Measurements from ENCODE around the gene ZNF701. TPM values are rescaled to one million over a fixed set of nuclear protein-coding genes. Genes with fewer than 3 reads are reported as not detected.
"Not testable (repeated sequence)": the region's sequence is repeated elsewhere in the genome, so short reads cannot be mapped to it uniquely, and the experiment has no call there.

Gene ZNF701
- total and polyA plus RNA-seq, 2 of the 8 experiments (the other 6 are each of a cell fraction or from before 2014, with no cell fraction given): 4.9 to 18.7 TPM

DNA sequence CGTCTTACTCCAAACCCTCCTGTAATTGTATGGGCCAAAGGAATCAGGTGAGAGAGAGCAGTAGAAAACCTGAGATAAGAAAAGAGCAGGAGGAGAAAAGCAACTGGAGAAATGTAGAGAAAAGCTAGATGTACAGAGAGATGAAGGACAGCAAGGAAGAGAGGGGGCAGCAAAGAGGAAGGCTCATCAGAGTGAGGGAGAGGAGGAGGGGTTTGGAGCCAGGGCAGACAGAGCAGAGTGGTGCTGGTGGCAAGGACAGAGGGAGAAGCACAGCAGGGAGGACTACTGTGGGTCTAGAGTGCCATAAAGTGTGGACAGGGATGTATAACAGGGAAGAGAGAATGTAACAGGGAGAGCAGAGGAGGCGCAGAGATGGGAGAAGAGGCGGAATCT is 31.9 kb downstream of the ZNF701 start:
- DNase-seq (ENCODE audit: low read depth in 1 of 2, low spot score in 2 of 2); H4K5ac ChIP-seq (ENCODE audit: insufficient read length, low read depth, low read length); H3K27me3 ChIP-seq (replicated peaks in 1 of 4; ENCODE audit: control insufficient read depth in 3 of 4, extremely low read depth in 1 of 4, insufficient read depth in 3 of 4, low read length in 3 of 4); H4K91ac ChIP-seq (replicated peaks; ENCODE audit: insufficient read length, low read length); H3K18ac ChIP-seq (ENCODE audit: extremely low read depth, low read length); H3K79me1 ChIP-seq (ENCODE audit: low read depth, low read length); H3K36me3 ChIP-seq (ENCODE audit: control insufficient read depth in 2 of 4, insufficient read depth in 4 of 4, low read length in 3 of 4); H3K4me1 ChIP-seq (replicated peaks in 1 of 4; ENCODE audit: control insufficient read depth in 3 of 4, insufficient read depth in 4 of 4, low read length in 3 of 4); H2BK12ac ChIP-seq (ENCODE audit: low read depth, low read length); H3K14ac ChIP-seq (ENCODE audit: insufficient read length); H3K23me2 ChIP-seq (ENCODE audit: low read depth, low read length); H2BK5ac ChIP-seq (ENCODE audit: low read depth, low read length); H2BK120ac ChIP-seq (replicated peaks; ENCODE audit: low read depth, low read length); H3K9me3 ChIP-seq (ENCODE audit: insufficient read depth in 2 of 2, low read depth in 1 of 2, low read length in 1 of 2); H3K79me2 ChIP-seq (ENCODE audit: control insufficient read depth in 1 of 2, insufficient read depth in 2 of 2, low read length in 2 of 2); H3K9ac ChIP-seq (replicated peaks in 1 of 4; ENCODE audit: extremely low read depth in 1 of 4, low read depth in 3 of 4, low read length in 3 of 4); H3K56ac ChIP-seq (replicated peaks; ENCODE audit: insufficient read length, low read depth, low read length); H3K27ac ChIP-seq (ENCODE audit: low read depth, low read length); H2BK15ac ChIP-seq (ENCODE audit: low read length); H3K23ac ChIP-seq (ENCODE audit: insufficient read length); H2AK5ac ChIP-seq (ENCODE audit: low read depth, low read length); H4K8ac ChIP-seq (ENCODE audit: extremely low read depth, insufficient read depth, low read length); H3K4ac ChIP-seq (replicated peaks; ENCODE audit: insufficient read length, low read depth, low read length); FAIRE-seq; H4K20me1 ChIP-seq (replicated peaks in 1 of 2; ENCODE audit: control insufficient read depth in 1 of 2, insufficient read depth in 2 of 2, low read length in 2 of 2); H2BK20ac ChIP-seq (ENCODE audit: low read length); H2AFZ ChIP-seq (ENCODE audit: low read length): not testable (repeated sequence)
- 68% methylated on average over 3 of the region's 3 CpGs; no CpG with 5 or more reads in 1 of the 2 experiments for WGBS, 2 experiments (ENCODE audit: extremely low coverage in 1 of 2, insufficient coverage in 1 of 2, insufficient read length in 1 of 2, insufficient replicate concordance in 2 of 2, low coverage in 1 of 2, low lambda C conversion rate in 2 of 2, missing lambda C conversion rate in 1 of 2)
- ChIA-PET POLR2A (ENCODE audit: partially characterized antibody) (interaction anchor here (0.6 to 1.3 kb wide), 4 partner anchors 11 to 298 kb away, joined by 3 to 4 read pairs (median 3); no protein-coding TSS in a partner anchor), CTCF (ENCODE audit: partially characterized antibody) (interaction anchor here (0.6 to 1.9 kb wide), 9 partner anchors 7 to 338 kb away, joined by 3 to 7 read pairs (median 3); no protein-coding TSS in a partner anchor)
- H3K4me3 ChIP-seq (ENCODE audit: extremely low read depth in 1 of 4, insufficient read depth in 2 of 4, low read depth in 3 of 4, low read length in 4 of 4): peak overlapping the region; percentile 65 to 91 (median 81)
- peak in 1 of 2 experiments; percentile 7; a peak in 1 of 4 replicates for TF ChIP-seq RAD21 (IDR thresholded peaks at IDR 0.05 in 1 of 2, conservative IDR thresholded peaks at IDR 0.05 in 1 of 2; ENCODE audit: low read depth in 2 of 2, low read length in 2 of 2)
- TF ChIP-seq, protein P1, sequence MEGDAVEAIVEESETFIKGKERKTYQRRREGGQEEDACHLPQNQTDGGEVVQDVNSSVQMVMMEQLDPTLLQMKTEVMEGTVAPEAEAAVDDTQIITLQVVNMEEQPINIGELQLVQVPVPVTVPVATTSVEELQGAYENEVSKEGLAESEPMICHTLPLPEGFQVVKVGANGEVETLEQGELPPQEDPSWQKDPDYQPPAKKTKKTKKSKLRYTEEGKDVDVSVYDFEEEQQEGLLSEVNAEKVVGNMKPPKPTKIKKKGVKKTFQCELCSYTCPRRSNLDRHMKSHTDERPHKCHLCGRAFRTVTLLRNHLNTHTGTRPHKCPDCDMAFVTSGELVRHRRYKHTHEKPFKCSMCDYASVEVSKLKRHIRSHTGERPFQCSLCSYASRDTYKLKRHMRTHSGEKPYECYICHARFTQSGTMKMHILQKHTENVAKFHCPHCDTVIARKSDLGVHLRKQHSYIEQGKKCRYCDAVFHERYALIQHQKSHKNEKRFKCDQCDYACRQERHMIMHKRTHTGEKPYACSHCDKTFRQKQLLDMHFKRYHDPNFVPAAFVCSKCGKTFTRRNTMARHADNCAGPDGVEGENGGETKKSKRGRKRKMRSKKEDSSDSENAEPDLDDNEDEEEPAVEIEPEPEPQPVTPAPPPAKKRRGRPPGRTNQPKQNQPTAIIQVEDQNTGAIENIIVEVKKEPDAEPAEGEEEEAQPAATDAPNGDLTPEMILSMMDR (IDR thresholded peaks at IDR 0.05; ENCODE audit: control extremely low read depth in 1 of 3, insufficient read depth in 1 of 3, low read depth in 1 of 3, low read length in 3 of 3): peak in 1 of 3 experiments; percentile 12; a peak in 1 of 4 replicates
- H3K4me2 ChIP-seq (ENCODE audit: insufficient read depth in 1 of 2, low read depth in 2 of 2, low read length in 2 of 2): peak overlapping the region; percentile 75 to 95
